Activated CD8-positive, alpha-beta memory T cell treated with anti-CD3 and anti-CD28 coated beads for 48 hours (primary cell): ENCODE measurements around the gene APCDD1L.

Source experiments
- DNase-seq, 3 experiments: peaks; one replicate each; pipeline ENCODE4 v3.0.0-alpha.2; 2020; ENCODE audit warnings: low read depth in 2 of 3, low spot score in 2 of 3

Gene APCDD1L

DNA sequence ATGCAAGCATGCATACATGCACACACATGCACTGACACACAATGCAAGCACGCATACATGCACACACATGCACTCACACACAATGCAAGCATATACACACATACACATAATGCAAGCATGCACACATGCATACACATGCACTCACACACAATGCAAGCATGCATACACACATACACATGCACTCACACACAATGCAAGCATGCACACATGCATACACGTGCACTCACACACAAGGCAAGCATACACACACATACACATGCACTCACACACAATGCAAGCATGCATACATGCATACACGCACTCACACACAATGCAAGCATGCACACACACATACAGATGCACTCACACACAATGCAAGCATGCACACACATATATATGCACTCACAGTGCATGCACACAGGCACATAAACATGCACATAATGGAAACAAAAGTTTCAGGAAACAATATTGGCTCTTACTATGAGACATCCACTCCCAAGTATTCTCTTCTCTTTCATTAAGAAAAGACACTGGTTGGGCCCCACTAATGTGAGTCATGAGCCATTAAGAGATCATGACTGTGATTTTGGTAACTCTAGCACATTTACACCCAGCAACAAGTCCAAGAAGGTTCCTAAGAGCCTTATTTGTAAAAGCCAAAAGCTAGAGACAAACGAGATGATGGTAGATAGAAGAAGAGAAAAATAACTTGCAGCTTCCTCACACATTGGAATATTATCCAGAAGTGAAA lies 22.2 kb downstream of the APCDD1L start:
- no peak for DNase-seq

DNA sequence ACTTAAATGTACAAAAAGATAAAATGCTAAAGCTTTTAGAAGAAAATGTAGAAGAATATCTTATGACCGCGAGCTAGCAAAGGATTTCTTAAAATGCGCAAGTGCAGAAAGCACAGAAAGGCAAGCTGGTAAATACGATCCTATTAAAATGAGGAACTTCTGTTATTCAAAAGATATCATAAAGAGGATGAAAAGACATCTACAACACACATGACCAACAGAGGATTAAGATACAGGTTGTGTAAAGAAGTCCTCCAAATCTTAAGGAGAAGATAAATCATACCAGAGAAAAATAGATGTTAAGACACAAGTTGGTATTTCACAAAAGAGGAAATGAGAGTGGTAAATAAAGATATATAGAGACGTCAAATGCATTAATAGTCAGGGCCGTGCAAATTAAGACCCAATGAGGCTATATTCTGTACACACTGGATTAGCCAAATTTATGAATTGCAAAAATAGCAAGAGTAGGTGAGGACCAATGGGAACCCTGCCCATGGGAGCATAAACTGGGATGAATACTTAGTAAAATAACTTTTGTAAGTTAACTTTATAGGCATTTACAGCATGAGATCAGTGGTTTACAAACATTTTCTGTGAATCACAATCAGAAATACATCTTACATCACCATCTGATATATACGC lies 23.0 kb downstream of the APCDD1L start:
- no peak for DNase-seq

DNA sequence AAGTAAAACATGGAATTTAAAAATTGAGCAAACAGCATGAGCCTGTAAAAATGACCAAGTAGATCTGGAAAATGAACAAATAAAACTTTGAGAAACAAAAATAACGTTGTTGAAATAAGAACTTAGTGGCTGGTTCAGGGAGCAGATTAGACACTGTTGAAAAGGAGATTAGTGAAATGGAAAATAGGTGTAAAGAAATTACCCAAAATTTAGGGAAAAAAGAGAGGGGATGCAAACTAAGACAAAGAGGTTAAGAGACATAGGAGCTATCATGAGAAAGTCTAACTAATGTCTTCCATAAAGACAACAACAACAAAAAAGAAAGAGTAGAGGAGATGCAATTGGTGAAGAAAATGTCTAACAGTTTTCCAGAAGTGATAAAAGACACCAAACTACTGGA lies 29.0 kb downstream of the APCDD1L start:
- DNase-seq, result no peak

DNA sequence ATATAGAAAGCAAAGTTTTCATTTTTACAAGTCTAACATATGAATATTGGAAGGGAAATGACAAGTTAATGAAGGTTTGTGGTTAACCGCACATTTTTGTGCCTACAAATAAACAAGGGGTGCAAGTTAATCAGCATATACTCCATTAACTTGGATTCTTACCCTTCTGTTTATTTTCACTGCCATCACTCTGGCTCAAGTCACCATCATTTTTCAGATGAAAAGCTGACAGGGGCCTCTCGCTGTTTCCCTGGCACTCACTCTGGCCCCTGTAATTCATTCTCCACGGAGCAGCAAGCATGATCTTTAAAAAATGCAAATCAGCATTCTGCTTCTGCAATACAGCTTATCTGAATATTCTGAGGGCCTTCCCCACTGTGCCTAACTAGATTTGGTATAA lies 29.8 kb downstream of the APCDD1L start:
- DNase-seq, result no peak

DNA sequence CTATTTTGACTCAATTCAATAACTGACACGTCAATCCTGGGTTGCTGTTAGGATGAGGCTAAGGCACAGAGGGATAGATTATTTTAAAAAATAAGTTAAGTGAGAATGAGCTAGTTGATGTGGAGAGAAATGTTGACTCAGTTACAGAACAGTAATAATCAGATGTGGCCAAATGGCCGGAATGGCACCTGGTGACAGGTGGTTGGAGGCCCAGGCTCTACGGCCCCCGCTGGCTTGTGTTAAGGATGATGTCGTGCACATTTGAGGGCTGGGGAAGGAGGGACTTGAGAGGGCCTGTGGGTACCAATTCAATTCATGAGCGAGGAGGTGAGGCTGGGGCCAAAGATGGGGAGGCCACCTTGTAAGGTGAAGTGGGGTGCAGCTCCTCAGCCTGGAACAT lies 31.7 kb downstream of the APCDD1L start:
- DNase-seq, result no peak

DNA sequence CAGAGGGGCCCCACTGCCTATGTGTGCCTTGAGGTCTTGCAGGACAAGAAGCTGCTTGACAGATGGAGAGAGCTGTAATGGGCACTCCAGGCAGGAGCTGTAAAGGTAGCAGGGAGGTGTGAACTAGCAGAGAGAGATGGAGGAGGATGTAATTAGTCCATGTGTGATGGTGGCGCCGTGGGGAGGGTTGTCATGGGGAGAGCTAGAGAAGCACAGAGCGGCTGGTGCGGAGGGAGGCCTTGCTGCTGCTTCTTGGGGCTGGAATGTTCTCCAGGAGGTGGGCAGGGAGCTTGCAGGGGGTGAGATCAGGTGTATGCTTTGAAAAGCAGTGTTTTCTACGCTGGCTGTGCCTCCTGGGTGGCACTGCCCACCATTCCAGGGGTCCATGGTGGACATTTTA lies 32.1 kb downstream of the APCDD1L start:
- no peak for DNase-seq

DNA sequence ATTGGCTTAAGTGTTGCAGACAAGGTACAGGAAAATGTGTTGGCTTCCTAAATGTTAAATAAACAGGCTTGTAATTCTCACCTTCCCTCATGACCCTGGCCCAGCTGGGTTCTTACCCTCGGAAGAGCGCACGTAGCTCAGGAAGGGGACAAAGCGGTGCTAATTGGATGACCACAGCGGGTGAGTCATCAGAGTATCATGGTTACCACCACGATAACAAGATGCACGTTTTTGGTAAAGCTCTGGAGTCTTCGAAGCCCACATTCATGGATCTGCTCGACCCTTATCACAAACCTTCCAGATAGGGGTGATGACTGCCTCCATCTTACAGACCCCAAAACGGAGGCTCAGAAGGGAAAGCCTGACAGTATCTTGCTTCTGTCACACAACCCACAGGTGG lies 32.8 kb downstream of the APCDD1L start:
- DNase-seq, result no peak

DNA sequence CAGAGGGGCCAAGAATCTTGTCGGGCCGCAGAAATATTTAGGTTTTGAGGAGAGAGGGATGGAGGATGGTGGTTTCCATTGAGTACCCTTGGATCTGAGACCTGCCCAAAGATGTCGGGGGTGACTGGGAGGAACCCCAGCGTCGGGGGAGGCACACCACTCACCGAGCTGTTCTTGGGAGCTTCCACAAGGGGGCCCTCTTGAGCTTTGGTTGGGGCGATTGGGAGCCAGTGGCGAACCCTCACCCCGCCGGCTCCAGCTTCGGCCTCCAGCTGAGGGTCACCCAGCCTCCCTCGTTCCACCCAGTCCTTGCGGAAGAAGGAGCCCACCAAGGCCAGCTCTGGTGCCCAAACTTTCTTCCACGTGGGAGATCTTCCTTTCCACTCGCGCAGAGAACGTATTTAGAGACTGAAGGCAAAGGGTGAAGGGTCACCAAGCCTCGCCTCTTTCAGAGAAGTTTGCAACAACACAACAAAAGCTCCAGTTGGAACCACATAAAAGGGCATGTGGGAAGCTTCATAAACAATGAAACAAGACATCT lies 33.6 kb downstream of the APCDD1L start:
- peak; percentile 10 to 62 (median 40) for DNase-seq

DNA sequence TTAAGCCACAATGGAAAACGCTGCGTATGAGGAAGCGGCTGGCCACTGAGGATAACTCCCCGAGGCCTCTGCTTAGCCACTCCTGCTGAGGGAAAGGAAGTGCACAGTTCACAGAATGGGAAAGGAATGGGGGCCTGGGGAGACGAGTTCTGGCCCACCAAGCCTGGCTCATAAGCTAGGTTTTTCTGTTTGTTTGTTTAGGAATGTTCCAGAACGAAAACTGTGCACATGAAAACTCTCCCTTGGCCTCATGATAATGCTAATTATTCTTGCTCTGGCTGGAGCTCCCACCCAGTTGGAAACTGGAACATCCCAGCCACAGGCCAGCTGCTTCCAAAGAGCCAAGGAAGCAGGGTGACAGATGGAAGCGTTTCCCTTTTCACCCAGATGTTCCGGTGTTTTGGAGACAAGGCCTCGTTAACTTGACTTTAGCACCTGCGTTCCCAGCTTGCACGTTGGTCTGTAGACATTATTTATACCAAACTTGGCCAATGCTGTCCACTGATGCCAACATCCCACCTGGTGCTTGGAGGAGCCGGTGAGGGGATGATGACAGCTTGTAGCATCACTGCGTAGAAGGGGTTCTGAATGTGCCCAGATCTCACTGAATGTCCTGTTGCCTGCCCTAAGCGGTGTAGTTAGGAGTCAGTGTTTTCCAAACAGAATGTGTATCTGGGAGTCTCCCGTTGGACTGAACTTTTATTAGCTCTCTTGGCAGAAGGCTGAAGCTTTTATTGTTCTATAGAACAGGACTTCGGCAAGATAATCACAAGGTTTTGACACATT lies 34.5 kb downstream of the APCDD1L start:
- no peak for DNase-seq

DNA sequence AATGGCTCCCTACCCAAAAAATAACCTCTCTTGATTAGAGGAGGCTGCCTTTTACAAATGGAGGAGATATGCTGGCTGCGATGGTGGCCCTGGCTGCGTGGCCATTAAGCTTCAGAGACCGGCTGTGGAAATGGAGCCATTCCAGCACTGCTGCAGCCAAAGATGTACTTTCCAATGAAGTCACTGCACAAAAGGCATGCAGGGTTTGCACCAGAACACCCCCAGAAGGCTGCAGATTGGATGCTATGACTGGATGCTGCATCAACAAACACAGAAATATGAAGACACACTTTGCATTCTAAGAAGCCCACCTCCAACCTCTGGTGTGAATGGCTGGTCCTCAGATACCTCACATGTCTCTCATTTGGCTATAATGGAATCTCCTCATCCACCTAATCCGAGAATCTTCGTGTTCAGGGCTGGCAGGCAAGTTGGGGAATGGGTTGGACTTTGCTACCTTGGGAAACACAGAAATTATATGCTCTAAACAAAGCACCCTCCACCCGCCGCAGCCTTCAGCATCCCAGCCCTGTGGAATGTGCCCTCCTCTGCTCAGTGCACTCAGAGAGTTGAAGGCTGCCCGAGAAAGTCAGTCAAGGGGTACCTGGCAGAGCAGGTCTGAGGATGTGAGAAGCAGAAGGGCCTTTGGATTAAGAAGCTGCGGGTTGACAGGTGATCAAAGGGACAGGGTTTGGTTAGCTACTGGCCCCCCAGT lies 35.3 kb downstream of the APCDD1L start:
- no peak for DNase-seq

DNA sequence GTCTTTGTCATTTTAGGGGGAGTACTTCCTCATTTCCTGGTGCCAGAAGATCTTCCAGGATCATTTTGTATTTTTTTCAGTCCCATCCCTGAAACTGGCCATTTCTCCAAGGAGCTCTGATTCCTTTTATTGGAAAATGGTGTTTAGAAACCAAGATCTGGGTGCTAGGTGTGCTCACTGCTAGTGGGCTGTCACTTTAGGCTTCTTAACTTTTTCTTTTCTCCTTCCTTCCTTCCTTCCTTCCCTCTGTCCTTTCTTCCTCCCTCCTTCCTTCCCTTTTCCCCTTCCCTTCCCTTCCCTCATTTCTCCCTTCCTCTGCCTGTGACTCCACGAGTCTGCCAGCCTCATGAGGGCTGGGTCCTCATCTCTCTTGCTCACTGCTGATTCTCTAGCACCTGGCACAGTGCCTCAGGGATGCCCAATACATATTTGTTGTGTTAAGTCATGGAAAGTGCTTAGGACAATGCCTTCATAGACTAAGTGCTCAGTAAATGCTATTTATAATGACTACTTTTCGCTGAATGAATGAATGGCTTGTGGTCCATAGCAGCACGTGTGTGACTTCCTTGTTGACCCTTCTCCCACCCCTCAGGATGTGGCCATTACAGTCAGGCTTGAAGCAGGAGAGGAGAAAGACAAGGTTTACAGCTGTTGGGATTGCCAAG lies 36.9 kb downstream of the APCDD1L start:
- no peak for DNase-seq

DNA sequence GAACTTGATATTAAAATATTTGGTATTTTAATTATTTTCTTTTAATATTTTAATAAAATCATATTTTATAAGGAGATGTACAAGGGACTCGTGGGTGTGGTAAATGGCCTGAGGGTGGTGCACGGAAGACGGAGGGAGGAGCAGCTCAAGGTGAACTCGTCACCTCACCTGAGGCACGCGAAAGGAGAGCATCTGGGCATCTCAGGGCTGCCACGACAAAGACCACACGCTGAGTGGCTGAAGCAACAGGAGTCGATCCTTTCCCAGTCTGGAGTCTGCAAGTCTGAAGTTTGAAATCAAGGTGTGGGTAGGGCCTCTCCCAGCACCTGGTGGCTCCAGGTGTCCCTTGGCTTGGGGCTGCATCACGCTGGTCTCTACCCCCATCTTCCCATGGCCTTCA lies 39.7 kb downstream of the APCDD1L start:
- no peak for DNase-seq

DNA sequence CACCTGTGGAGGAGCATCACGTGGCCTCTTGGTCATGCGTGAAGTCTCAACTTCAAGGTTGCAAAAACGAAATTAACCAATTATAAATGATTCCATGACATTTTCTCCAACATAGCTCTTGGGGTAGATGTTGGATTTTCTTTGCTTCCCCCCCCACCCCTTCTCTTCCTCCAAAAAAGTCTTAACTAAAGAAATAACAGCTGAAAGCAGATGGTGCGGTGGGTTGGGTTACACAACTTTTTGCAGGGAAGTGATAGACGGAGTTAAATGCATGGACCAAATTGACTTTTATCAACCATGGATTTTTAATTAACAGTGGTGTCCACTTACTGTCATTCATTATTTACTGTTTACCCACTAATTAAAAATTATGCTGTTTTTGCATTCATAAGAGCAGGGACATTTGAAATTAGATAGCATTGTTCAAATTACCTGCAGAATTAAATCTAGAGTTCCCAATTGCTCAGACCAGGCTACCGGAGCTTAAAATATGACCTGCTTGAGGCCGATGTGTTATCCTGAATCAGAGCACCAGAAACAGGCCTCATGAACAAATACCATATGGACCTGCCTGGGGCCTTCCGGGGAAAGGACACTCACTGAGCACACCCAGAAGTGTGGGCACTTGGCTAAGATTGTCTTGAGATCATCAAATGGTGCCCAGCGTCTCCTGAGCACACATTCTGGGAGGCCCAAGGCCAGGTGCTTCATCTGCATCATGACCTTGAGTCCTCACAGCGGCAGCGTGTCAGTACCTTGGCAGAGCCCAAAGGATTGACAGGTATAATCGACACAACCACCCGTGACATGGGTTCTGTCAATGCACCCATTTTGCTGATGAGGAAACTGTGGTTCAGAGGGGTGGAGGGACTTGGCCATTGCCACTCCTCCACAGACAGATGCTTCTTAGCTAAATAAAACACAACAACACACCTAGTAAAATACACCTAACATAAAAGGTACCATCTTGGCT lies 41.5 kb downstream of the APCDD1L start:
- no peak for DNase-seq

DNA sequence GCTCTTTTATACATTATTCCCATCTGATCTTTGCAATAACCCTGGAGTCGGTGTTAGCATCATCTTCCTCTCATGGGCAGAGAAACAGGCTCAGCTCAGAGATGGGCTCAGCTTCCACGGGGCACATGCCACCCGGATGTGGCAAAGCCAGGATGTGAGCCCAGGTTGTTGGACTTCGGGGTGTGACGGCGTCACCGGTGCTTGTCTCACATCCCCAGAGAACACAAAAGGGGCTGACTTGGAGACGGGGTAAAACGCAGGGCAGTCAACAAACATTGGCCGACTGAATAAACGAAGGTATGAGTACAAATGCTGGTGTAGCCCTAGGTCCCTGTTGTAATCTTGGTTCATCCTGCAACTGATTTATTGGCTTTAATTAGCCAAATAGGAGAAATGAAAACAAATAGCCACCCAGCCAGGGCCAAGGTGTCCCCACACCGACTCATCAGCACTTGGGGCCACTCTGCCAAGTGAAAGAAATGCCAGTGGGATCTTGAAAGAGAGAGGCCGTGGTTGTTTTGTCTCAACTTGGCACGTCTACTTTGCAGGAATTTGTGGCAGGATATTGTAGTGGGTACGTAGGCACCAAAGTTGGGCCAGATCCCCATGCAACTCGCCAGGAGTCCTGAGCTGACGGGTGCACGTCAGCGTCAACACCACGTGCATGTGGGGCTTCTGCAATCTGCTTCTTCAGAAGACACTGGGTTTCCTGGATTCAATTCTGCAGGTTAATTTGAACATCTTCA lies 42.8 kb downstream of the APCDD1L start:
- no peak for DNase-seq

DNA sequence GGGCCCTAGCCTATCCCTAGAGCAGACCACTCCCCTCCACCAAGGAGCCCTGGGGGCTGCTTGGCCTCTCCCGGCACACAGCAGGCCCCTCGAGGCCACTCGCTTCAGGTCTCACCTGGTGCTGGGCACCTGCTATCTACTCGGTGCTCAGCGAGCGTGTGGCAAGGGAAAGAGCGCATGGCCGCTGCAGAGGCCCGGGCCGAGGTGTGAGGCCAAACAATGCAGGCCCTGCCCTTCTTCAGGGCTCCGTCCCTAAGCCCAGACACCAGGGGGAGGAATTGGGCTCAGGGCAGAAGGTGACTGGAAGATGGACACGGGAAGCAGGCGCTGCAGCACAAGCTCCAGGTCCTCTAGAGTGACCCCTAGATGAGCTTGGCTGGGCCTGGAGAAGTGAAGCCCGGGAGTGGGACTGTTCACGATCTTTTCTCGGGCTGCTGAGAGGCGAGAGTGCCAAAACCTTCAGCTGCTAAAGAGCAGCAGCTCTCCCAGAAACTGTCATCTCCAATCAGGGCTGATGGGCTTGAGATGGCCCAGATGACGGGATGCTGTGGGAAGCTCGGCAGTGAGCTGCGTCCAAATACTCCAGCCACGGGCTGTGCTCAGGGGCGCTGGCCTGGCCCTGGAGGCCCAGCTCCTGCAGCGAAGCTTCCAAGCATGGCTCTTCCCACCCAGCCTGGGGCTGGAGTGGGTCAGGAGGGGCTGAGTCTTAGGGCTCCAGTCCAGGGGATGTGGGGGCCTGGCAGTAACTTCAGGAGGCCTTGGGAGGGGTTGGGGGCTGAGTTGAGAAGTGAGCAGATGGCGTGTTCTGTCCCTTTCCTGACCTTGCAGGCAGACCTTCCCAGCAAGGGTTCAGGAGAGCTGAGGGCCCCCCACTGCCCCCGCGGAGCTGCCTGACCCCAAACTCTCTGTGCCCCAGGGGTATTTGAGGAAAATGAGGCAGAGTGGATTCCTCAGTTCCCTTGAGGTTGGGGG lies 43.7 kb downstream of the APCDD1L start:
- no peak for DNase-seq

DNA sequence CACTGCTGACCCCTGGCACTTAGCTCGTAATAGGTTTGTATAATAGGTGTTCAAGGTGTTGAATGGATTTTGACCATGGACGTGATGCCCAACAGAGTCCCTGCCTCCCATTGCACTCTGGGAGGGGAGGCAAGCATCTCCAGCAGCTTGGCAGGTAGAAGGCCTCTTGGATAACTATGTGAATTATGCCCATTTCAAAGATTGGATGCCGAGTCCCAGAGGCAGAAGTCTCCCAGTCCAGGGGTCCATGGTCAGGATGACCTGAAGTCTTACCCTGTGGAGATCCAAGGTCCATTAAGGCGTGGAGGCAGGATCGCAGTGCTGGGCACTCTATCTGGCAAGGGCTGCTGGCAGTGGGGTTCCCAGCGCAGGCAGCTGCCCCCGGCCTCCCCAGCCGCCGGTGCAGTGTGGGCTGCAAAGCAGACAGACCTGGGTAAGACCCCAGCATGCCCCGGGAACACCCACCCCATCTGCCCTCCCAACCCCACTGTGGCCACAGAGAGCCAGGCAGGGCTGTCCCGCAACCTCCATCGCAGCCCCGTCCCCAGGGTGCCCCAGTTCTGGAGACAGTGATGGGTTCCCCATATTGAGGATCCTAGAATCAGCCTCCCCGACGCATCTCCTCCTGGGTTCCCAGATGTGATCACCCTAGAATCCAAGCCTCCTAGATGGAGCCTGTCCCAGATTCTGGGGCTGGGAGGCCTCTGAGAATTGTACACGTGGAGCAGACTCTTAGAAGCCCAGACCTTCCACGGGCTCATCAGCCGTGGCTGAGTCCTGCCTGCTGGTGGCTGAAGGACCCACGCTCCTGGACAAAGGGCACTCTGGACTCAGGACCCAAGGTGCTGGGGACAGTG lies 44.6 kb downstream of the APCDD1L start:
- DNase-seq, result no peak

DNA sequence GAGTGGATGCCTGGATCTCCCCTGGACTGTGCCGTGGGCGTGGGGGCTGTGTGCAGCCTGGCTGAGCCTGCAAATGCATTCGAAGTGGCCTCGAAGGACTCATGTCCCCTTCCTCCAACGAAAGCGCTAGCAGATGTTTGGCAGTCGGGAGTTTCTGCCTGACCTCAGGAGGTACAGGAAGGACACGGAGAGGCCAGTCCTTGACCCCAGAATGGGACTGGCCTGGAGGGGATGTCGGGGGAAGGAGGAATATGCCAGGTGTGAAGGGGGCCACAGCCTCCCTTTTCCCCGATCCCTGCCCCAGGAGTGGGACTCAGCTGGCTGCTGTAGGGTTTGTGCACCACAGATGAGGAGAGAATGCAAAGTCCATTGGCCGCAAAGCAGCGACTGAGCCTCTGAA lies 45.6 kb downstream of the APCDD1L start:
- DNase-seq, result no peak
